GM23248 (cell line): ENCODE data around the gene PRR5L.

Experiments
- EZH2 ChIP-seq: fragments of 200-600 bp; sonication (generic); IDR thresholded peaks from 2 replicates; pipeline ENCODE4 v1.6.1; 2018; ENCODE audit warnings: antibody characterized with exemption, mild to moderate bottlenecking; ENCODE audit not compliant: insufficient read depth, poor library complexity, severe bottlenecking
- EZH2phosphoT487 ChIP-seq: fragments of 200-600 bp; sonication (generic); IDR thresholded peaks from 2 replicates; pipeline ENCODE4 v1.6.1; 2018; ENCODE audit warnings: antibody characterized with exemption, moderate library complexity, mild to moderate bottlenecking, low read depth; ENCODE audit not compliant: insufficient read depth

GRCh38 chr11:36467916-36468315 is 171.8 kb downstream of the PRR5L start:
- no peak for TF ChIP-seq EZH2
- TF ChIP-seq EZH2phosphoT487 = no peak
